GM19240 (cell line): Measurements from ENCODE around the gene NECTIN1.
"Not testable (repeated sequence)": the region's sequence is repeated elsewhere in the genome, so short reads cannot be mapped to it uniquely, and the experiment has no call there.

Experiments
- DNase-seq: peaks from one replicate; pipeline ENCODE4 v3.0.0; 2011; ENCODE audit warnings: low spot score; ENCODE audit not compliant: insufficient read length

Gene NECTIN1

DNA sequence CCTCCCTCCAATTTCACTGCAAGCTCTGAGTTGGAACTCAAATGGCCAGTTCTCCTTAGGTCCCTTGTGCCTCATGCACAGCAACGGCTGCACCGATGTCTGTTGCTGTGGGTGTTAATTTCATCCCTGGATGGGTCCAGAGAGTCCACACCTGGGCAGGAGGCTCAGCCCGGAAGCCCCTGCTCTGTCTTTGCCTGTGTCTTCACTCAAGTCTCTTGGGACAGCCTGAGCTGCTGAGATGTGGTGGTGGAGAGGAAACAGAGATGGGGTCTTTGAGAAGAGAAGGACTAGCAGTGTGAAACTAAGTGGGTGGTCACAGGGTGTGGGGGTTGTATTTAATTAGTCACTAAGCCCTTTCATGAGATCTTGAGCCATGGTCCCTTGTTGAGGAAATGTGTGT, 109.3 kb downstream of the NECTIN1 start:
- no peak for DNase-seq

DNA sequence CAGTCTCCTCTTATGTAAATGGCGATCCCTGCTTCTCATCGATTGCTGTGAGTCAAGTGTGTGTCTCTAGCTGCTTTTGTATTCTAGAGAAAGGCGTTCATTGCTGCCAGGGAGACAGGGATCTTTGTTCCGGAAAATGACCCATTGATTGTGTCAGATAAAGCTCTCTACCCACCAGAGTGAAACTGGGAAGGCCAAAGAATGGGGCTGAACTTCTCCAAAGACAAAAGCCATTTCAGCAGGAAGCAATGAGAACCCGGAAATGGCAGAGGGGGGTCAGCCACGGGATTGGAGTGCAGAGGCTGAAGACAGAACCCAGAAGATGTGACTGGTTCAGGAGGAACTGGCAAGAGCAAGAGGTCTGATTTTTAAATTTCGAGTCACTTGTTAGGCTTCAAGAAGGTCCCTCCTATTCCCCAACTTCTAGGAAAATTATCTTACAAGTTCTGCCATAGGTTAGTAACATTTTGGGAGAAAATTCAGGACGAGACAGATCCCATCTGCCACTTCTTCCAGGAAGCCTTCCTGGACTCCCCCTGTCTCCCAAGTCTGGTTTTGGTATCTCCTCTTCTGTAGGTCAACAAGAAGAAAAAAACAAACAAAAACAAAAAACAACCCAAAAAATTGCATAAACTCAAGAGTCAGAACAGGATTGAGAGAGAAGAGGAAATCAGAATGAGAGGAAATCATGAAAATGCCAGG, 110.6 kb downstream of the NECTIN1 start:
- DNase-seq = no peak

DNA sequence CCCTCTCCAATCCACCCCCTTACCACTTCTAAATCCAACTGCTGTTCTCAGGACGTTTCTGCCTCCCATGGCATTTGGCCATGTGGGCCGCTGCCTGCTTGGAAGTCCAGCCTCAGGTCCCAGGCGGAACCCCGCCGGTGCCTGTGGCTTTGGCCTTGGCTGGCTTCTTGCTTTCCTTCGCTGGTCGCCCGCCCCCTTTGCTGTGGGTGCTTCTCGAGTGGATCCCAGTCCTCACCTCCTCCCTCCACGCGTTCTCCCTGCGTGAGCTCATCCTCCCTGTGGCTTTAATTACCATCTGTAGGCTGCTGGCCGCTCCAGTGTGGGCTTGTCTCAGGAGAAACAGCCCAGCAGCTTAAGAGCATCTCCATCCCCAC, 111.7 kb downstream of the NECTIN1 start:
- no peak for DNase-seq

DNA sequence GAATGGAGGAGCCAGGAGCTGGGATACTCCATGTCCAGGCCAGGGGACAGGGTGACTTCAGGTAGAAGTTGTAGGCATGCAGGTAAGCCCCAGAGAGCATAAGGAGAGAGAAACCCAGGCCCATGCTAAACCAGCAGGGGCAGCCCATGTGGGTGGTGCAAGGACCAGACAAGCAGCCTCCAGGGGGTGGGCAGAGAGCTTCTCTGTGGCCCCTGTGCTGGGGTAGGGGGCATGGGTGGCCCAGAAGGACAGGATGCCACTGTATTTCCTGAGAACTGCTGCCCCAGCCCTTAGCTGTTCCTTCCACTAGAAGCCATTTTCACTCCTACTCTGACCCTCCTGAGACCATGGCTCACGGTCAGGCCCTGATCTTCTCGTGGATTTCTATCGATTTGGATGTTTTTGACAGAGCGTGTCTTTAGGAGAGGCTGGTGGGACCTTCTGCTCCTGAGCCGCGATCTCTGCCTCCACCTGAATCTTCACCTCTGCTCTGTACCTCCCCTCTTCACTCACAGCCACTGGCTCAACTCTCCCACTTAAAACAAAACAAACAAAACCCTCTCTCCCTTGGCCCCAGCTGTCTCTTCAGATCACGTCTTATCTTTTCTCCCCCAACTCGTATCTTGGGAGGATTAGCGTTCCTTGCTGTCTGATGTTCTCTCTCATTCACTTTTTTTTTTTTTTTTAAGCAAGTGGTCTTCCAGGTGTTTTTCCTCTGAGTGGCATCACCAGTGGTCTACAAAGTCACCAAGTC, 112.2 kb downstream of the NECTIN1 start:
- no peak for DNase-seq

DNA sequence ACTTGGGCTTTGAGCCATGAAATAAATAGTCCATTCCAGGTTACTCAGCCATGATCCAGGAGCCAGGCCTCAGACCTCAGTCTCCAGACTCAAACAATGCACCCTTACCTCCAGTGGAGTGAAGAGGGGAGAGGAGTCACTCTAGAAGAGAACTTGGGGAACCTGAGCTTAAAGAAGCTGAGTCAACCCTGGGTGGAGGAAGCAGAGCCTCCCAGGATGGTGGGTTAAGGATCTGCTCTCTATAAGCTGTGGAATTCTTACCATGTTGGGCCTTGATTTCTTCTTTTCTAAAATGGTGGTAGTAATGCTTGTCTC, 113.2 kb downstream of the NECTIN1 start:
- no peak for DNase-seq

DNA sequence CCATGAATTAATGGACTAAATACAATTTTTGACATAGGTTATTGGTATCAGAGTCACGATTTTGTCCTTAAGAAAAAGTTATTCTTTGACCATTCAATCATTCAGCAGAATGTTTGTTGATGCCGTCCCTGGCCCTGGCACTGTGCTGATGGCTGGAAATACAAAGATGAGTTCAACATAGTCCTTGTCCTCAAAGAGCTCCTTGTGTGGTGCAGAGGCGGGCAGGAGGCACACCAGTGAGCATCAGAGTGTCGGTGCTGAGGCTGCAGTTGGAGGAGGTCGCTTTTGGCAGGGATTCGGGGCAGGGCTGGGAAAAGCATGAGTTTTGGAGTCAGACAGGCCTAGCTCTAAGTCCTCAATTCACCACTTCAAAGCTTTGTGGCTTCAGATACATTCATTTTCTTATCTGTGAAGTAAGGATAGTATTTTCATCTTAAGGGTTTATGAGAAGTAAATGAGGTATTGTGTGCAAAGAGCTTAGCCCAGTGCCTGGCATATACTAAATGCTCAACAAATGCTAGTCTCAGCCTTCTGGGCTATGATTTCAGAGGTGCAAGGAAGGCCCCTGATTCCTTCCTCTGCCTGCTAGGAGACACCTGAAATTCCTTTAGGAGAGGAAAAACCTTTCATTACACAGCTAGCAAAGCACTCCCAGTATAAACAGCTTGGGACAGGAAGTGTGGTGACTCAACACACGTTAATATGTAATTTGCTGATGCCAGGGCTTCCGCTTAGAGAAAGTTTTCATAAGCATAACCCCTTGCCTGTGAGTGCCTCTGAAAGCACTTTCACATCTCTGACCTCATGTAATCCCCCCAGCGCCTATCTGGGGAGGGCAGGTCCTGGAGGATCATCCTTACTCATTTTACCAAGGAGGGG, 113.8 kb downstream of the NECTIN1 start:
- DNase-seq = no peak

DNA sequence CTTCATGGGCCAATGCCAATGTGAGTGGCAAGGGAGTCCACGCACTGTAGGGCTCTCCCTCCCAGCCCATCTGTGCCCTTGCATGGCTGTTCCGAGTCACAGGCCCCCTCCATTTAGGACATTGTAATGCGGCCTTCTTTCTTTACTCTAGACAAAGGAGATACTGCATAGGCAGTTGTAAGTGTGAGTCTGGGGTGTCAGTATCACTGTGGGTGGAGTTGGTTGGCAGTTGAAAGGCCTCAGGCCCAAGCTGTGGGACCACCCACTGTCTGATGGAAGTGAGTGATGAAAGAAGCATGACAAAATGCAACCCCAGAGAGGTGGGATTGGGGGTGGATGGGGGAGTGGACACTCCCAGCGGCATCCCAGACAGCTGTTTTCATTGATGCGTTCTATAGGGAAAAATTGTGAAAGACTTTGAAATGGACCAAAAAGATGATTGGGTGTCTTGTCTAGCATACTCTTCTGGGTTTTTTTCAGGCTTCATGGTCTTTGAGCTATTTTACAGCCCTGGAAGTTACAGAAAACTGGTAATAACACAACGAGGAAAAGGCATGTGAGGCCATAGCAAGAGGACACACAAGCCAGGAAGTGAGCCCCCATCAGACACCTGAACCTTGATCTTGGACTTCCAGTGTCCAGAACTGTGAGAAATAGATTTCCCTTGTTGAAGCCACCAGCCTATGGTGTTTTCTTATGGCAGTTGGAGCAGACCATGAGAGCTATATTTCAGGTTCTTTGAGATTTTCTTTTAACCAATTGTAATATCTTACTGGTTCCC, 114.6 kb downstream of the NECTIN1 start:
- DNase-seq = no peak

DNA sequence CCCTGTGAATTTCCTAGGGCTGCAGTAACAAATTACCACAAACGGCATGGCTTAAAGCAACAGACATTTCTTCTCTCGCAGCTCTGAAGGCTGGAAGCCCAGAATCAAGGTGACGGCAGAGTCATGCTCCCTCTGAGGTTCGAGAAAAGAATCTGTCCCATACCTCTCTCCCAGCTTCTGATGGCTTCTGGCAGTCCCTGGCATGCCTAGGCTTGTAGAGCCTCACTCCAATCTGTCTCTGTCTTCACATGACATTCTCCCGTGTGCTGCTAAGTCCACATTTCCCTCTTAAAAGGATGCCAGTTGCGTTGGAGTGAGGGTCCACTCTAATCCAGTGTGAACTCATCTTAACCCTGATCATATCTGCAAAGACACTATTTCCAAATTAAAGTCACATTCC, 116.2 kb downstream of the NECTIN1 start:
- DNase-seq = no peak

DNA sequence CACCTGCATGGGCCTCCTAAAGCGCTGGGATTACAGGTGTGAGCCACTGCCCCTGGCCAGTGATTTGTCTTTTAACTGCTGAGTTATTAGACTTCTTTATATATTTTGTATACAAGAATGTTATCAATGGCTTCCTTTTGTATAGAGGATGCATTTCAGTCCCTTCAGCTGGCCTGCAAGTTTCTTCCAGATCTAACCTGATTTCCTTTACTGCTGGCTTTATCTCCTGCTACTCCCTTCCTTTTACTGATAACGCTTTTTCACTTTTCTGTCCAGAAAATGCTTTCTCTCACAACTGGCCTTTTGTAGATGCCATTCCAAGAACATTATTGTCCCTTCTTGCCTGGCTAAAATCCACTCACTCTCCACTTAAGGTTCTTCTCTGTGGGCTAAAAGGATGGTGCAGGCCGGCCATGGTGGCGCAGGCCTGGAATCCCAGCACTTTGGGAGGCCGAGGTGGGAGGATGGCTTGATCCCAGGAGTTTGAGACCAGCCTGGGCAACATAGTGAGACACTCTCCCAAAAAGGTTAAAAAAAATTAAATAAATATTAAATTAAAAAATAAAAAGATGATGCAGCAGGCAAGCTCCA, 118.1 kb downstream of the NECTIN1 start:
- no peak for DNase-seq

DNA sequence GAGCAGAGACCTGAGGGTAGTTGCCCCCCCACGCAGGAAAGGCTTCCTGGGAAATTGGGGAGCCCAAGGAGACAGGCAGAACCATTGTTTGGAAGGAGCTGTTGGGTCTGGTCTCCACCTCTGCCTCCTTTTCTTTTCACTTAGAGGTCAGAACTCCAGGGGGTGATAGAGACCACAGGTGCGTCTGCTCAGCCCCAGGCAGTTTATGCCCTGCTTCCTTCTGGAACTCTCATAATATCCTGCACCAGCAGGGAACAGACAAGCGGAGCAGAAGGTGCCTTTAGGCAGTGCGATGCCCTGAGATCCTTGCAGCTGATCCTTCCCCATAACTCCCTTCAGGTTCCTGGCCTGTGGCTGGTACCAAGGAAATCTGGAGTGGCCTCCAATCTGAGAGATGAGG, 120.2 kb downstream of the NECTIN1 start:
- no peak for DNase-seq

DNA sequence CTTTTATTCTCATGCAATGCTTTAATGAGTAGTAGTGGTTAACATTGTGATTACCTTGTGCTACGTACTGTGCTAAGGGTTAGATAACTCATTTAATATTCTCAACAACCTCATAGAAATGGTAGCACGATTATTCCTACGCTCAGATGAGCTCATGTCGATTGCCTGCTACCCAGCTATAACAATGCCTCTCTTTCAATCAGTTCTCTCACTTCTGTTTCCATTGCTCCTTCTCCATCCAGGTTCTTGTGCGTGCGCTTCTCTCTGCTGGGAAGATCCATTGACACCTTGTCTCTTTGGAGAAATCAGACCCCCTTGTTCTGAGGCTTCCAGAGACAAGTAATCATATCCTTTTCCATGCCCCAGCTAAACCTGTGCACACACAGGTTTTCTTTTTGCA, 120.8 kb downstream of the NECTIN1 start:
- DNase-seq = no peak

DNA sequence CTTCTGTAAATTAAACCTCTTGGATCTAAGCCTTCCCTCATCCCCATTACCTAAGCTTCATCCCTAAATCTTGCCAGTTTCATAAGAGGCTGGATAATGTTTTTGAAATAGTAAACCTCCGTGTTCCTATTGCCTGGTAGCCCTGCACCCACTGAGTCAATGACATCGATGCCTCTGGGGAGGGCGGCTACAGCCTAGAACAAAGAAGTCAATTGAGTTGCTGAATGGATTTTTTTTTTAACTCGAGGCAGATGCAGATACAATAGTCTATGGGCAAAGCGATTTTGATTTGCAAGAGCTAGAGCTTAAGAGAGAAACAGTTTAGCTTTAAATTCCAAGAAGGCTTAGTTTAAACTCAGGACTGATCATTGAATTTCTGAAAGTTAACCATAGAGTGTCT, 121.3 kb downstream of the NECTIN1 start:
- DNase-seq = no peak

DNA sequence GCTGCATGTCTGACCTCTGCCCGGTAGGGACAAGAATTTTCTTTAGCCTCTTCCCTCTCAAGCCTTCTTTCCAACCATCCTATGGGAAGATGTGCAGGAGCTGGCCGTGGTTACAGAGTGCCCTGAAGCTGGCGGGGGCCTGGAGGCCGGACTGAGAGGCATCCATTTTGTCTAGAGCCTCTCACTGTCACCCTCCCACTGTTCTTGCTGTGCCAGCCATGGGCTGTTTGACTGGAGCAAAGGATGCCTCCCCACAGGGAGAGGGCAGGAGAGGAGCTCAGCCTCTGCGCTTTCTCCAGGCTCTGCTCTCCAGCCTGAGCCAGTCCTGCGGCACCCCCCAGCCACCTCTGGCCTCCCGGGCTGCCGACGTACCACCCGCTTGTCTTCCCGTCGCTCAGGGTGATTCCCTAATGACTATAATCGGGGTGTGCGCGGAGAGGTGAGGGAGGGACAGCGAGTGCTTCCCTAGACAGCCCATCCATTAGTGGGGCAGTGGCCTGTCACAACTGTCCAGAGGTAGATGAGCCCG, 123.8 kb downstream of the NECTIN1 start:
- no peak for DNase-seq

DNA sequence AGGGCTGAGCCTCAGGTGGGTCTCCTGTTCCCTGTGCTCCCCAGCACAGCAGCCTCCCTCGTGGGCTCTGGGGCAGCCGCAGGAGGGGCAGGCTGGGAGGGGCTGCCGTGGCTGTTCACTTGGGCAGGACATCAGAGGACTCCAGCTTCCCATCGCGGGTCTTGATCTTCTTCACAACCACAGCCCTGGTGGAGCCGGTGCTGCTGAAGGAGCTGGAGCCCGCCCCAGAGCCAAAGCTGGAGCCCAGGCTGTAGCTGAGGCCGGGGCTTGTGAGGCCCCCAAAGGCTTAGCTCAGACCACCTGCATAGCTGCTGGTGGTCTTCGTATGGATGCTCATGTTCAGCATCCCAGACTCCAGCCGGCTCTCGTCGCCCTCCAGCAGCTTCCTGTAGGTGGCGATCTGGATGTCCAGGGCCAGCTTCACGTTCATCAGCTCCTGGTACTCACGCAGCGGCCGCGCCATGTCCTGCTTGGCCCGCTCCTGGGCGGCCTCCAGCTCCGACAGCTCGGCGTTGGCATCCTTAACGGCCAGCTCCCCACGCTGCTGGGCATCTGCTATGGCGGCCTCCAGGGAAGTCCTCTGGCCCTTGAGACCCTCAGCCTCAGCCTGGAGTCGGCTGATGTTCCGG, 126.1 kb downstream of the NECTIN1 start:
- no peak for DNase-seq

DNA sequence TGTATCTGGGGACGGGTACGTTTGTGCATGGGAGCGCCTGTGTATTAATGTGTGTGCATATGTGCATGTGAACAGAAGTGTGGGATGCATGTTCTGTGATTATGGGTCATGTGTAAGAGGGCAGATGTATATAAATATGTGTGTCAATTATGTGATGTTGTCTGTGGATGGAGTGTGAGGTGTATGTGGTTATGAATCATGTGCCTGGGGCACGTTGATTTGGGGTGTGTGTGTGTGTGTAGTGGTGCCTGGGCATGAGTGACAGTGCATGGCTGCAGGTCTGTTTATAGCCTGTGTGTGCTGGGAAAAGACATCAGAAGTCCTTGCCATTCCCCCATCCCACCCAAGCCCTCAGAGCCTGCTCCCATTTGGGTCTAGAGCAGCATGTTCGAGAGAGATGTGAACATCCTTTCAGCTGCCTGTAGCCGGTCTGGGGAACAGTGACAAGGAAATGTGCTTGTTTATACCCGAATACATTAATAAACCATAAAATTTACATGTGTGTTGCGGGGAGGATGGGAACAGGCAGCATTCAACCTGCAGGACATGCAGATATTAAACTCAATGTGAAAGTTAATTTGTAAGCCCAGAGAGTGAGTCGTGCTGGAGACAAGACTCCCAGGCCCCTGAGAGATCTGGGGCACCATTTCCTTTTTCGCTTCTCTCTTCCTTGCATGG, 129.0 kb downstream of the NECTIN1 start:
- no peak for DNase-seq

DNA sequence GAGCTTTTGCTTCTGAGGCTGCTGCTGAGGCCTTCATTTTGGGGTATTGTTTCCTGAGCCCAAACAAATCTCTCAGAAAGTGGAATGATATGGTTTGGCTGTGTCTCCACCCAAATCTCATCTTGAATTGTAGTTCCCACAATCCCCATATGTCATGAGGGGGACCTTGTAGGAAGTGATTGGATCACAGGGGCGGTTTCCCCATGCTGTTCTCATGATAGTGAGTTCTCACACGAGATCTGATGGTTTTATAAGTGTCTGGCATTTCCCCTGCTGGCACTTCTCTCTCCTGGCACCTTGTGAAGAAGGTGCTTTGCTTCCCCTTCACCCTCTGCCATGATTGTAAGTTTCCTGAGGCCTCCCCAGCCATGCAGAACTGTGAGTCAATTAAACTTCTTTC, 133.1 kb downstream of the NECTIN1 start:
- DNase-seq = not testable (repeated sequence)

DNA sequence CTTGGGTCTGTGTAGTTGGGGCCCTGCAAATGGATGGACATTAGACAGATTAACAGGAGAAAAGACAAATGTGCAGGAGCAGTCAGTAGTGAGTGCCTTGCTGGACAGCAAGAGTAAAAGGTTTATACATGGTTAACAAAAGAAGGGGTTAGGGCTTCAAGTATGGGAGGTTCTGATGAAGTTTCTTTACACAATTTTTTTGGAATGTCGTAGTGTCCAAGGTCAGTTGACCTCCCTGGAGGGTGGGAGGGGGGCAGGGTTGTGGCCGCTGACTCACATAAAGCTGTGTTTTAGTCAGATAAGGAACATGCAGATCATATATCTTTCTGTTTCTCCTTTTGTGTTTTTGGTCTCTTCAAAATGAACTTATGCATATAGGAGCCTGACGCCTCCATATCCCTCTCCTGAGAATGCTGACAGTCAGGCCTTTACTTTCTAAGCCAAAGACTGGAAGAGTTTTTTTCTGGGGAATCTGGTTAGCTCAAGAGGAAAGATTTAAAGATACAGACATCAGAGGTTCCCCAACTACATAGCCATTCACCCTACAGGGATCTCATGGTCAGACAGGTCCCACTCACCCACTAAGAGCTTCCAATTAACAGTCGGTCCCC, 134.3 kb downstream of the NECTIN1 start:
- DNase-seq = no peak

DNA sequence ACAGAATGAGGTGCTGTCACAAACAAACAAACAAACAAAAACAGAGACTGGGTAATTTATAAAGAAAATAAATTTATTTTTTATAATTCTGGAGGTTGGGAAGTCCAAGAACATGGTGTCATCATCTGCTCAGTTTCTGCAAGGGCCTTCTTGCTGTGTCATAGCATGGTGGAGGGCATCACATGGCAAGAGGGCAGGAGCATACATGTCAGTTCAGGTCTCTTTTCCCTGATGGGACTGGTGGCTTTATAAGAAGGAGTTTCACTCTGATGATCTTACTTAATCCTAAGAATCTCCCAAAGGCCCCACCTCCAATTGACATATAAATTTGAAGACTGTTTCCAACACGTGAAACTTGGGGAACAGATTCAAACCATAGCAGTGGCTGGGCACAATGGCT, 135.7 kb downstream of the NECTIN1 start:
- DNase-seq = no peak

DNA sequence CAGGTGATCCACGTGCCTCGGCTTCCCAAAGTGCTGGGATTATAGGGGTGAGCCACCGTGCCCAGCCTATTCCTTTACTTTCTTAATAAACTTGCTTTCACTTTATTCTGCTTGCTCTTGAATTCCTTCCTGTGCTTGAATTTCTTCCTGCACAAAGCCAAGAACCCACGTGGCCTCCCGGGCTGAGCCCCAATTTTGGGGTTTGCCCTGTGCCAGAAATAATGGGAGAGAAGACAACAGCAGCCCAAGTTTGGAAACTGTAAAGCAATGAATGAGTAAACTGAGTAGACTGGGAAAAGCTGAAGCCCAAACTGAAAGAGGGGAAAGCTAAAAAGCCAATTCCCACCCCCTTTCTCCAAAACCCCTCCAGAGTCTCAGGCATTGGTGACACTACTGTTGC, 136.4 kb downstream of the NECTIN1 start:
- DNase-seq = no peak
